ENCODE measurements around the gene SLC25A13.

SLC25A13 gene

DNA sequence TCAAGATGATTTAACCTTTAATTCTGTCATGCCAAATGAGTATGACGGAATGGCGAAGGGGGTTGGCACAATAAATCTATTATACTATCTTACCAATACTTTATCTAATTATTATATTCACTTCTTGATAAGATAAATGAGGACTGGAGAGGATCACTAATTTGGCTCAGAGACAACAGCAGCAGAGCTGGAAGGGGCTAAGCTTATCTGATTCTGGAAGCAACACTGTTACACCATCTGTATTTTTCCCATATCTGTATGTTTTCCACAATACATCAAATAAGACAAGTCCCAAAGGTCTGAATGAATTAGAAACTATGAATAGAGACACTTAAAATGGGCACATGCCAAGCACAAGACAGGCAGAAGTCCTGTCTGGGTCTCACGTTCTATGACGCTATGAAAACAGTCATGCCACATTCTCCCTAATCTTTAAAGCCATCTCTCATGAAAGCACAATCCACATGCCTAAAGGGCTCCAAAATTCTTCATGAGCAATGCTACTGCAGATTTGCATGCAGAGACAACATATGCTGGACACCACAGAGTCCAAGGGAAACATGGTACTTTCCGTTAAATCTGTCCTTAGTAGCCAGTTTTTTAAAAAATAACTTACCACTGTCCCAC lies 88.3 kb downstream of the SLC25A13 start:
- TF ChIP-seq, protein P1, sequence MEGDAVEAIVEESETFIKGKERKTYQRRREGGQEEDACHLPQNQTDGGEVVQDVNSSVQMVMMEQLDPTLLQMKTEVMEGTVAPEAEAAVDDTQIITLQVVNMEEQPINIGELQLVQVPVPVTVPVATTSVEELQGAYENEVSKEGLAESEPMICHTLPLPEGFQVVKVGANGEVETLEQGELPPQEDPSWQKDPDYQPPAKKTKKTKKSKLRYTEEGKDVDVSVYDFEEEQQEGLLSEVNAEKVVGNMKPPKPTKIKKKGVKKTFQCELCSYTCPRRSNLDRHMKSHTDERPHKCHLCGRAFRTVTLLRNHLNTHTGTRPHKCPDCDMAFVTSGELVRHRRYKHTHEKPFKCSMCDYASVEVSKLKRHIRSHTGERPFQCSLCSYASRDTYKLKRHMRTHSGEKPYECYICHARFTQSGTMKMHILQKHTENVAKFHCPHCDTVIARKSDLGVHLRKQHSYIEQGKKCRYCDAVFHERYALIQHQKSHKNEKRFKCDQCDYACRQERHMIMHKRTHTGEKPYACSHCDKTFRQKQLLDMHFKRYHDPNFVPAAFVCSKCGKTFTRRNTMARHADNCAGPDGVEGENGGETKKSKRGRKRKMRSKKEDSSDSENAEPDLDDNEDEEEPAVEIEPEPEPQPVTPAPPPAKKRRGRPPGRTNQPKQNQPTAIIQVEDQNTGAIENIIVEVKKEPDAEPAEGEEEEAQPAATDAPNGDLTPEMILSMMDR (IDR thresholded peaks at IDR 0.05; ENCODE audit: low read depth, low read length) = no peak
- H3K4me3 ChIP-seq (ENCODE audit: low read depth, low read length) = no peak overlapping the region

DNA sequence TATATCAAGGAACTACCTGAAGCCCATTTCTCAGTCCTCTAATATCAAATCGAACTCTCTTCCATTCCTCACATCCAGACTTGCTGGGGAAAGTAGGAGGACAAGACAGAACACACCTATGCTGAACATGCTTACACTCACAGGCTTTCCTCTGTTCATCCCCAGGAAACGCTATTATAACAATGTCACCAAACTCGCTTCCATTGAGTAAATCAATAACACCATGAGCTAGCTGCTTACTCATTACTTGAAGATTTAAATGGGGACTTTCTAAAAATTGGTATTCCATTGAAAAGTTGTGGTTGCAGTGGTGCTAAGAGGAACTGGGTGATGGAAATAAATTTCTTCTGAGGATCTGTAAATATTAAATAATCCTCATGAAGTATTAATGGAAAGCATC lies 88.8 kb downstream of the SLC25A13 start:
- H3K4me3 ChIP-seq (ENCODE audit: low read depth, low read length) = no peak overlapping the region
- TF ChIP-seq, protein P1 (IDR thresholded peaks at IDR 0.05; ENCODE audit: low read depth, low read length) = no peak

DNA sequence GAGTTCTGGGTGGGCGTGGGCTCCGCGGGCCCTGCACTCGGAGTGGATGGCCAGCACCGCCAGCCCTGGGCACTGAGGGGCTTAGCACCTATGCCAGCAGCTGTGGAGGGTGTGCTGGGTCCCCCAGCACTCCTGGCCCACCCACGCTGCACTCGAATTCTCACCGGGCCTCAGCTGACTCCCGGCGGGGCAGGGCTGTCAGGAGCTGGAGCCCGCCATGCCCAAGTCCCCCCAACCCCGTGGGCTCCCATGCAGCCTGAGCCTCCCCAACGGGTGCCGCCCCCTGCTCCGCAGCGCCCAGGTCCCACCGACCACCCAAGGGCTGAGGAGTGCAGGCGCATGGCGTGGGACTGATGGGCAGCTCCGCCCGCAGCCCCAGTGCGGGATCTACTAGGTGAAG lies 93.1 kb downstream of the SLC25A13 start:
- TF ChIP-seq, protein P1 (IDR thresholded peaks at IDR 0.05; ENCODE audit: low read depth, low read length) = no peak
- H3K4me3 ChIP-seq (ENCODE audit: low read depth, low read length) = no peak overlapping the region

DNA sequence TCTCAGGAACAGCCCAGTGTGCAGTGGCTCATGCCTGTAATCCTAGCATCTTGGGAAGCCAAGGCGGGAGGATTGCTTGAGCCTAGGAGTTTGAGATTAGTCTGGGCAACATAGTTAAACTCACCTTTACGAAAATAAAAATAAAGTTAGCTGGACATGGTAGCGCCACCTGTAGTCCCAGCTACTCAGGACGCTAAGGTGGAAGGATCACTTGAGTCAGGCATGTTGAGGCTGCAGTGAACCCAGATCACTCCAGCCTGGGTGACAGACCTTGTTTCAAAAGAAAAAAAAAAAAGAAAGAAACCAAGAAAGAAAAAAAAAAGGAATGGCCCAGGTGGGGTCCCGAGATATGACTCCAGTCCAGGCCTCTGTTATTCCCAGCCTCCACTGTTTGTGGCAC lies 96.6 kb downstream of the SLC25A13 start:
- H3K4me3 ChIP-seq (ENCODE audit: low read depth, low read length) = no peak overlapping the region
- TF ChIP-seq, protein P1 (IDR thresholded peaks at IDR 0.05; ENCODE audit: low read depth, low read length) = no peak

DNA sequence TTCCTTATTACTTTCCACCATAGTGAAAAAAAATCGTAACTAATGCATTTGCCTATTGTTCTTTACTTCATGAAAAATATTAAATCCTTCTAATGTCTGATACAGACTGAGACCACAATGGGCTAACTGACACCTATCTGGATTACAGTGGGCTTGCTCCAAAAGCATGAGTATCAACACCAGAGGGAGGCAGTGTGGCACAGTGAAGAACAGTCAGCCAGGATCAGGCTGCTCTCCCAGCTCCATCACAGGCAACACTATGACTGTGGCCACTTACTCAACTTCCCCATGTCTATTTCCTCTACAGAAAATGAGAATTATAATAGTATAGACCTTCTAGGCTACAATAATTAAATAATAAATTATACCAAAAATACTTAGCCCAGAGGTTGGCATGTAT lies 97.2 kb downstream of the SLC25A13 start:
- TF ChIP-seq, protein P1 (IDR thresholded peaks at IDR 0.05; ENCODE audit: low read depth, low read length) = no peak
- H3K4me3 ChIP-seq (ENCODE audit: low read depth, low read length) = no peak overlapping the region

- TF ChIP-seq, protein P1 (IDR thresholded peaks at IDR 0.05; ENCODE audit: low read depth, low read length) = no peak
- no peak overlapping the region for H3K4me3 ChIP-seq (ENCODE audit: low read depth, low read length)
These were observed 97.8 kb downstream of the SLC25A13 start for GRCh38 chr7:96224073-96224472.

DNA sequence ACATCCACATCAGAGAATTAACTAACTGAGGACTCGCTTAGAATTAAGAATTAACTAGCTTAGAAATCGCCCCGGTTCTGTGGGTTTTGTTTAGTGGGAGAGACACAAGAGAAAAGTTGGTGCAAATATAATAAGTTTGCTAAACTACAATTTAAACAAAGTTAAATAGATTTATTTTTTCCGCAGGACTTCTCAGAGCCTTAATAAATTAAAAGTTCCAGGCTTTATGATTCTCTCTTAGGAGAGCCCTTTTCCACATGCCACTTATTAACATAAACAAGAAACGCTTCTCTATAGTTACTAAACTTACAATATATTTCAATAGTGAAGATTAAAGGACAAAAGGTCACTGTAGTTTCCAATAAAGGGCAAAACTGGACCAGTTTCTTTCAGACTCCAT lies 100.0 kb downstream of the SLC25A13 start:
- TF ChIP-seq, protein P1 (IDR thresholded peaks at IDR 0.05; ENCODE audit: low read depth, low read length) = no peak
- H3K4me3 ChIP-seq (ENCODE audit: low read depth, low read length) = no peak overlapping the region
